ENCODE results near the gene PCDHGA2.
A peak's percentile ranks its signal among the peaks of the same experiment; 100 is the strongest.
"Not testable (repeated sequence)": the region's sequence is repeated elsewhere in the genome, so short reads cannot be mapped to it uniquely, and the experiment has no call there.

PCDHGA2 gene

DNA sequence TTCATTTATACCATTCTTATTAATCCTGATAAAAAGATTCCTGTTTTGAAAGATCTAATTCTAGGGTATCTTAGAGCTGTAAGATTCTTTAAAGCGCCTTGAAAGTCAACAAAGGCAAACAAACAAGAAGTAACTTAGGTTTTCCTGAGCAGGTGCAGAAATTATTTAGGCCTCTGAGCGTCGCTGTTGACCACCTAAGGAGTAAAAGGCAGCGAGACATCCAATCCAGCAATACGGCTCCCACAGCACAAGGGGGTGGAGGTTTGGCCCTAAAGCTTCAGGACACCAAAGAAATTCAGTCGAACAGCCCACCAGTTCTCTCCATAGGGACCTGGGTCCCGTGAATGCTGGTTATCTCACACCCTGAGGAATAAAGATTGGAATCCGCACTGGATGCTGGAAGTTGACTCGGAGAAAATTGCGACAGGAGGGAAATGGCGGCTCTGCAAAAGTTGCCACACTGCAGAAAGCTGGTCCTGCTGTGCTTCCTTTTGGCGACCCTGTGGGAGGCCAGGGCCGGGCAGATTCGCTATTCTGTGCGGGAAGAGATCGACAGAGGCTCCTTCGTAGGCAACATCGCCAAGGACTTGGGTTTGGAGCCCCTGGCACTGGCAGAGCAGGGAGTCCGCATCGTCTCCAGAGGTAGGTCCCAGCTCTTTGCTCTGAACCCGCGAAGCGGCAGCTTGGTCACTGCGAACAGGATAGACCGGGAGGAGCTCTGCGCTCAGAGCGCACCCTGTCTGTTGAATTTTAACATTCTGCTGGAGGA lies at the start of gene PCDHGA2:
Gene PCDHGA2, plus strand, starts transcription at position 223 of the 769 bp plus-strand sequence.
- no peak for DNase-seq (ENCODE audit: low read depth)

- DNase-seq (ENCODE audit: low read depth): no peak
Observed at GRCh38 chr5:141298376-141298775, 40.2 kb upstream of the PCDHGA2 start.

DNA sequence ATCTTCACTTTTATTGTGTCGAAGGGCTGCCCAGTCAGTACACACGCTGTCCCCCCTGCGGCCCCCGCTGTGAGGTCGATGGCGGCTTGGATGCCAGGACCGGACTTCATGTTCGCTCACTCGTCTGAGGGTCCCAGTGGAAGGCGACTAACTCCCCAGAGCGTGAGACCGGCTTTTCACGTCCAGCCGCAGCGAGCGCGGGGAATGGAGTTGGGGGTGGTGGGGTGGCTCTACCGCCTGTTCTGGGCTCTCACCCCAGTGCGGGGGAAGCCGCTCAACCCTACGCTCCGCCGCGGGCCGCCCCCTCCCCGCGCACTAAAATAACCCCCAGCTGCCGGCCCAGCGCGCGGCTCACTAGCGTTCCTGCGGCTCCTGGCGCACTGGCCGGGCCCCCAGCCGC lies 34.8 kb upstream of the PCDHGA2 start, which contains the start of gene SLC25A2:
Gene SLC25A2, minus strand, starts transcription at position 294 of the 400 bp plus-strand sequence. Its CDS starts 184 bp downstream, at position 110.
- DNase-seq (ENCODE audit: low read depth): no peak

DNA sequence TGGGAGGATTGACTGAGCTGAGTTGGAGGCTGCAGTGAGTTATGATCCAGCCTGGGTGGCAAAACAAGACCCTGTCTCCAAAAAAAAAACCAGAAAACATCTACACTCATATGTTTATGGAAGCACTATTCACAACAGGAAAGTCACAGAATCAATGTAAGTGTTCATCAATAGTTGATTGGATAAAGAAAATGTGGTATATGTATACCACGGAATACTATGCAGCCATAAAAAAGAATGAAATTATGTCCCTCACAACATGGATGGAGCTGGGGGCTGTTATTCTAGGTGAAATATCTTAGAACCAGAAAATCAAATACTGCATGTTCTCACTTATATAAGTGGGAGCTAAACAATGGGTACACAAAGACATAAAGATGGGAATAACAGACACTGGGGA lies 31.9 kb upstream of the PCDHGA2 start:
- no peak for DNase-seq (ENCODE audit: low read depth)

GRCh38 chr5:141313711-141314110 lies 24.8 kb upstream of the PCDHGA2 start:
- DNase-seq (ENCODE audit: low read depth): no peak

DNA sequence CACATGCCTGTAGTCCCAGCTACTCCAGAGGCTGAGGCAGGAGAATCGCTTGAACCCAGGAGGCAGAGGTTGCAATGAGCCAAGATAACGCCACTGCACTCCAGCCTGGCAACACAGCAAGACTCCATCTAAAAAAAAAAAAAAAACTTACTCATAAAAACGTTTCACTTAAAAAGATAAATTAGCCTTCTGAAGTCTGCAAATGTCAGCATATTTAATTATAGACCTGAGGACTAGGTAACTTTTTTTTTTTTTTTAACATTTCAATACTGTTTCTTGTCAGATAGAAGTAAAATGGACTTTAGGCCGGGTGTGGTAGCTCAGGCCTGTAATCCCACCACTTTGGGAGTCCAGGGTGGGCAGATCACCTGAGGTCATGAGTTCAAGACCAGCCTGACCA lies 21.6 kb upstream of the PCDHGA2 start:
- DNase-seq (ENCODE audit: low read depth): not testable (repeated sequence)

DNA sequence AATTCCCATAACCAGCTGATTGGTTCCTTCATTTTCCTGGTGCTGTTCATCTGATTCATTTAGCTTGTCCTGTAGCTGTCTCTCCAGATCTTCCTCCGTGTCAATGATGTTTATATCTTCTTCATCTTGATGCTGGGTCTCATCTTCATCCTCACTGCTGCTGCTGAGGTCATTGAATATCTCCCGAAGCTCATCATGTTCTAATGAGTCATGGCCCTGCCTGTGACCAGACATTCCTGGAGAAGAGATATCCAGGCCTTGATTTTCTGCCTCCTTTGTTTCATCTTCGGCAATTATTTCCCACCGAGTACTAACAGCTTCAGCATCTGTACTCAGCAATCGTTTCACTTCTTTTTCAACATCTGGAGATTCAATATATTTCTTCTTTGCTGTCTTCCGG lies 19.4 kb upstream of the PCDHGA2 start:
- no peak for DNase-seq (ENCODE audit: low read depth)

GRCh38 chr5:141319699-141320098 lies 18.9 kb upstream of the PCDHGA2 start:
- no peak for DNase-seq (ENCODE audit: low read depth)

- peak; percentile 18 for DNase-seq (ENCODE audit: low read depth)
Observed at GRCh38 chr5:141320225-141321169, 18.1 kb upstream of the PCDHGA2 start, which contains the start of gene TAF7. TSS of gene TAF7 (minus strand) at chr5:141320784. CDS start at chr5:141320044, 740 bp downstream.

DNA sequence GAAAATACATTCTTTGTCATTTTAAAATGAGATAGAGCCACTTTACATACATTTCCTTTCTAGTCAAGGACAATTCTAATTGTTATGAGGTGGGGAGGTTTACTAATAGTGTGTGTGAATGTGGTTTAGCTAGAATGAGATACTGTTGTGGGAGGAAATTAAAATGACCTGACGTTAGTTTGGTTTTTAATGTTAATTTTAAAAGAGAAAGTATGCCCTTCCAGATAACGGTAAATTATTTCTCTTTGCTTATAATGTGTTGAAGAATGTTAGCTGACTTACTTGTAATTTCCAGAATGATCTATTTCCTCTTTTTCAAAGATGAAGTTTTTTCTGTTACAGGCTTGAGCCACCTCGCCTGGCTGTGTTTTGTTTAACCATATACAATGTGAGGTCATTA lies 16.3 kb upstream of the PCDHGA2 start:
- no peak for DNase-seq (ENCODE audit: low read depth)

GRCh38 chr5:141326088-141326854 lies 12.3 kb upstream of the PCDHGA2 start:
- no peak for DNase-seq (ENCODE audit: low read depth)

- DNase-seq (ENCODE audit: low read depth): no peak
Observed at GRCh38 chr5:141328231-141328630, 10.3 kb upstream of the PCDHGA2 start.

- DNase-seq (ENCODE audit: low read depth): peak; percentile 2
Observed at GRCh38 chr5:141330299-141331080, 8.1 kb upstream of the PCDHGA2 start, which contains the start of gene PCDHGA1. TSS of gene PCDHGA1 (plus strand) at chr5:141330514.

GRCh38 chr5:141332571-141332970 lies 6.0 kb upstream of the PCDHGA2 start:
- DNase-seq (ENCODE audit: low read depth): not testable (repeated sequence)

GRCh38 chr5:141340781-141341354 lies 2.3 kb downstream of the PCDHGA2 start:
- DNase-seq (ENCODE audit: low read depth): not testable (repeated sequence)

DNA sequence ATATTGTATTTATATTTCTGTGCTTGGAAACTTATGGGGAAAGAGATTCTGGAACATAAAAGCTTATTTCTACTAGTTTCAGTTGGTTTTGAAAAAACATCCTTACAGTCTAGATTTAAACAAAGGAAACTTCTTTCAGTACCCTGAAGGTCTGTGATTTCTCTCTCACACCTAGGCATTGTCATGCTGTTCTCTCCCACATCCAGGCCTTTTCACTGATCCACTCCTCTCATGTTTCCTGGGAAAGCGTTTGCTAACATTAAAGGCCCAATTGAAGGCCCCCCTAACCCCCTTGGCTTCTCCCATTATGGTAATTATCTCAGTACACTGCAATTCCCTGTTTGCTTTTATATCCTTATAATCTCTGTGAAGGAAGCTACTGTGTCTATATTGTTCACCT lies 4.2 kb downstream of the PCDHGA2 start:
- no peak for DNase-seq (ENCODE audit: low read depth)

DNA sequence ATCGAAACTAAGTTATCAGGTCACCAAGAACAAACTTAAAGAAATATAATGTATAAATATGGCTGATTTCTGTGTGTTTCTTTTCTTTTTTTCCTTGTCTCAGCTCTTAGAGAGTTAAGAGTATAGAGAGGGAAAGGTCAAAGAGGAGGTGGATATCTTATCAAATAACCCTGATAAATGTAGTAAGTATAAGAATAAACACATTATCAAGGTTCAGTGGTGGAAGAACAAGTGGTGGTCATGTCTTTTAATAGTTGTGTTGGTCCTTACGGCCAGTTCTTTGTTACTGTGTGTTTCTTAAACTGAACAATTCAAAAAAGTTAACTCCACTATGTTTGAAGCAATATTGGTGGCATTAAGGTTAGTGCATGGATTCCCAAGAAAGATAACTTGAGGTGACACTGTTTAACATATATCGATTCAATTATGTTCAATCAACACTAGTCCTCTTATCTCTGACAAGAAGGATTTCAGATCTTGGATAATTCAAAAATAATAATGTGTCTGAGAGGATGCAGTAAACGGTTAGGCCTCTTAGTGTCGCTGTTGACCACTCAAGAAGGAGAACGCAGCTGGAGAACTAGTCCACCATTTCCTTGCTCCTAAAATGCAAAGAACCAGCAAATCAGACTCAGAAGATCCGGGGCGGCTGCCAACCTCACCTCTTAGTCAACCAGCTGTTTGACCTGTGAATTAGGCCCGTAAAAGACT lies 4.8 kb downstream of the PCDHGA2 start, which contains the start of gene PCDHGA3:
Gene PCDHGA3, plus strand, starts transcription at position 588 of the 711 bp plus-strand sequence. CDS start 205 bp downstream, outside the sequence.
- DNase-seq (ENCODE audit: low read depth): no peak

DNA sequence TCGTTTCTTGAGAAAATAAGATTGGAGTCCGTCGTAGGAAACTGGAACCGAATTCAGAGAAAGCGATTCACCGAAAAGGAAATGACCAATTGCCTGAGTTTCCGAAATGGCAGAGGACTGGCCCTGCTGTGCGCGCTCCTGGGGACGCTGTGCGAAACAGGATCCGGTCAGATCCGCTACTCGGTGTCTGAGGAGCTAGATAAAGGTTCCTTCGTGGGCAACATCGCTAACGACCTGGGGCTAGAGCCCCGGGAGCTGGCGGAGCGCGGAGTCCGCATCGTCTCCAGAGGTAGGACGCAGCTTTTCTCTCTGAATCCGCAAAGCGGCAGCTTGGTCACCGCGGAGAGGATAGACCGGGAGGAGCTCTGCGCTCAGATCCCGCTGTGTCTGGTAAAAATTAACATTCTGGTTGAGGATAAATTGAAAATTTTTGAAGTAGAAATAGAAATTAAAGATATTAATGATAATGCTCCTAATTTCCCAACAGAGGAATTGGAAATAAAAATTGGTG lies 5.4 kb downstream of the PCDHGA2 start:
- DNase-seq (ENCODE audit: low read depth): no peak

DNA sequence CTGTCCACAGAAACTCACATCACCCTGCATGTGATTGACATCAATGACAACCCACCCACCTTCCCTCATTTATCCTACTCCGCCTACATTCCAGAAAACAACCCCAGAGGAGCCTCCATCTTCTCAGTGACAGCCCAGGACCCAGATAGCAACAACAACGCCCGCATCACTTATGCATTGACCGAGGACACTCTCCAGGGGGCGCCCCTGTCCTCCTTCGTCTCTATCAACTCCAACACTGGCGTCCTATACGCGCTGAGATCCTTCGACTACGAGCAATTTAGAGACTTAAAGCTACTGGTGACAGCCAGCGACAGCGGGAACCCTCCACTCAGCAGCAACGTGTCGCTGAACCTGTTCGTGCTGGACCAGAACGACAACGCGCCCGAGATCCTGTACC lies 6.8 kb downstream of the PCDHGA2 start:
- DNase-seq (ENCODE audit: low read depth): no peak

DNA sequence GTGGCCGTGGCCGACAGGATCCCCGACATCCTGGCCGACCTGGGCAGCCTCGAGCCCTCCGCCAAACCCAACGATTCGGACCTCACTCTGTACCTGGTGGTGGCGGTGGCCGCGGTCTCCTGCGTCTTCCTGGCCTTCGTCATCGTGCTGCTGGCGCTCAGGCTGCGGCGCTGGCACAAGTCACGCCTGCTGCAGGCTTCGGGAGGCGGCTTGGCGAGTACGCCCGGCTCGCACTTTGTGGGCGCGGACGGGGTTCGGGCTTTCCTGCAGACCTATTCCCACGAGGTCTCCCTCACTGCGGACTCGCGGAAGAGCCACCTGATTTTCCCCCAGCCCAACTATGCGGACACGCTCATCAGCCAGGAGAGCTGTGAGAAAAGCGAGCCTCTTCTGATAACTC lies 7.5 kb downstream of the PCDHGA2 start:
- DNase-seq (ENCODE audit: low read depth): not testable (repeated sequence)
